Posterior vena cava (tissue), 2 donors: ENCODE data around the gene HACL1. TPM values are rescaled to one million over a fixed set of nuclear protein-coding genes. Genes with fewer than 3 reads are reported as not detected.

Source experiments
- DNase-seq: peaks from one replicate; pipeline ENCODE4 v3.0.0-alpha.2; 2020; ENCODE audit warnings: low spot score
- intact Hi-C, 2 donors: fragments of 100-400 bp; cut with DNase I; formaldehyde crosslinking; loops; one replicate each; pipeline versions ENCODE4 v1.14.1 to v1.14.2; 2022 to 2023
- total RNA-seq, 2 donors: library from RNA; stranded (reverse); fragmentation: NEBNext Ultra II Directional; extraction: Animal tissue kit (Norgen Biotek cat#: 25700); gene quantifications; one replicate each; pipeline ENCODE4 v1.2.1, GENCODE V29; 2021
- donor health status: DM: yes; HTN: yes; CAD: no.
- donor health status: DM: yes; HTN: yes; CAD: no.

The HACL1 gene
- total RNA-seq, 2 donors from 2014 or later, result 18.5 to 21.2 TPM

DNA sequence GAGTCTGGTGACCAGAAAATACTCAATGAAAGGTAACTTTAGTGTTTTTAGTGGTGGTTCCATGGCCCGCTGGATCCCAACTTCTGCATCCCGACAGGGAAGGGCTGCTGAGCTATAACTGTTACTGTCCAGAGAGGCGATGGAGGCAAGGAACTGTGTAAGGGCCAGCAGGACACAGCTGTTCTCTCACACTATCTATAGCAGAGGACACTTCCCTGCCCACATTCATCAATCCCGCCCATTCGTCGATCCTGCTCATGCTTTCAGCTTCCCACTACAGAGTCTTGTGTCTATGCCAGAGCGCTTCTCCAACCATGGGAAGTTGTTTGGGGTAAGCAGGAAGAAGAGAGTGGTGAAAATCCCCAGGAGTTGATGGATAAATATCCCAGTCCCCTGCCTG is 88.3 kb downstream of the HACL1 start:
- intact Hi-C loops, result no loop called here

DNA sequence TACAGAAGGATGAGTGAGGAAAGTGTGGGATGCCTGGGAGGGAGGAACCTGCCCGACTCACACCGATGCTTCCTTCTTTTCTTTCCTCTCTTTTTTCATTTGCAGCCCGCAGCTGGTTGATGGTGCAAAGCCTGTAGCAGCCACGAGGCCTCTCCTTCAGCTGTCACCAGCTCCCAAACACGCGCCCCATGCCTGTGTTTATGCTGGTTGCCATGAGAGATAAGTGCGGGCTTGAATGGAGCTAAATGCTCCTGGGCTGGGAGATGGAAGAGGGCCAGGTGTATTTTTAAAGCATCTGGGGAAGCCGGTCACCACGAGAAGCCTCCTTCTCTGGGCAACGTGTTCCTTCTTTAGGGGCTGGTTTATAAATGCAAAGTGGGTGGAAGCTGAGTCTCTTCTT is 89.2 kb downstream of the HACL1 start:
- intact Hi-C loops, result no loop called here
- no peak for DNase-seq

More for the DNA sequence above, 88.3 kb downstream of the HACL1 start:
- DNase-seq, result no peak

DNA sequence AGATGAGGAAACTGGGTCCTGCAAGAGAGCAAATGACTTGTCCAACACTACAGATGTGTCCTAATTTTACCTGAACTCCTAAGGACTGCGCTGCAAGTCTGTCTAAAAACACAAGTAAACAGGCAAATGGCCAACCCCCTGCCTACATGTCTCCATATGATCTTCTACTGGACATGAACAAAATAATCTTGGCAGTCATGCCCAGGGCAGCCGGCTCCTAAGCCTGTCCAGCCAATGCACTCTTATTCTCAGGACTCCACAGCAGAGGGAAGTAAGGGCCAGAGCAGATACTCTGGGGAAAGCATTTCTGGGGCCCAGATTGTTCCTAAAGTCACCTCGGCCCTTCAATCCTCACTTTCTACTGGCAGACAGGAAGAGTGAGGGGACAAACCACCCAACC is 90.2 kb downstream of the HACL1 start:
- DNase-seq, result no peak
- intact Hi-C loops, result no loop called here

Other genes starting within 250 kb of the HACL1 start
- gene METTL6, start 174.0 kb downstream of the HACL1 start, total RNA-seq, result 10 to 100 TPM; 10.6 to 11.1 TPM
- gene EAF1, start 174.0 kb downstream of the HACL1 start, total RNA-seq, result 10 to 100 TPM; 15.3 to 16.7 TPM
- 1 to 10 TPM; 2.2 to 2.8 TPM for gene COLQ, start 79.9 kb downstream of the HACL1 start, total RNA-seq
- gene BTD, start 176 bp upstream of the HACL1 start, total RNA-seq, result 10 to 100 TPM; 13.3 to 18.1 TPM
- gene ANKRD28, start 196.4 kb upstream of the HACL1 start, total RNA-seq, result 10 to 100 TPM; 40.9 to 45.0 TPM